Measurements from ENCODE around the gene SRL.

Gene SRL

GRCh38 chr16:4160658-4161430 lies 81.0 kb downstream of the SRL start:
- TF ChIP-seq CTCF (IDR thresholded peaks at IDR 0.05): no peak

GRCh38 chr16:4159726-4160125 lies 82.2 kb downstream of the SRL start:
- no peak for TF ChIP-seq CTCF (IDR thresholded peaks at IDR 0.05)

- TF ChIP-seq CTCF (IDR thresholded peaks at IDR 0.05): no peak
Observed at GRCh38 chr16:4158143-4159093, 83.5 kb downstream of the SRL start.

GRCh38 chr16:4157376-4157825 lies 84.5 kb downstream of the SRL start:
- TF ChIP-seq CTCF (IDR thresholded peaks at IDR 0.05): no peak

- TF ChIP-seq CTCF (IDR thresholded peaks at IDR 0.05): no peak
Observed at GRCh38 chr16:4152267-4152666, 89.6 kb downstream of the SRL start.

- no peak for TF ChIP-seq CTCF (IDR thresholded peaks at IDR 0.05)
Observed at GRCh38 chr16:4147236-4147635, 94.6 kb downstream of the SRL start.

GRCh38 chr16:4142268-4142667 lies 99.6 kb downstream of the SRL start:
- no peak for TF ChIP-seq CTCF (IDR thresholded peaks at IDR 0.05)
